ENCODE measurements around the gene LEMD3.

DNA sequence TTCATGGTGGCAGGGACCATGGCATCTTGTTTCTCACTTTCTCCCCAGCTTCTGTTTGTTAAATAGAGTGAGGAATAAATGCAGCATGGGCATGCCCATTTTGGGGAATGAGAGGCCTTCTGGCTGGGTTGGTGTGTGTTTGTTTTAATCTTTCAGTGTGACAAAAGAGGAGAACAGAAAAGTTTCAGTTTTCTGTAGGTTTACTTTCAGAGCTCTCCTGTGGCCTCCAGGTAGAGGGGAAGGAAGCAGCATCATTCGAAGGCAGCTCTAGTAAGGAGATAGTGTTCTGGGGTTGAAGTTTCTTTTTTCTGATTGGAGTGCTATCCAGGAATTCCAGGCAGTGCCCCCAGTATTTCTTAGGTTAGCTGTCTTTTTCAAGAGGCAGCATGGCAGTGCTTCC lies 124.4 kb downstream of the LEMD3 start:
- no peak for TF ChIP-seq POLR2A (IDR thresholded peaks at IDR 0.05)
- TF ChIP-seq, protein P1, sequence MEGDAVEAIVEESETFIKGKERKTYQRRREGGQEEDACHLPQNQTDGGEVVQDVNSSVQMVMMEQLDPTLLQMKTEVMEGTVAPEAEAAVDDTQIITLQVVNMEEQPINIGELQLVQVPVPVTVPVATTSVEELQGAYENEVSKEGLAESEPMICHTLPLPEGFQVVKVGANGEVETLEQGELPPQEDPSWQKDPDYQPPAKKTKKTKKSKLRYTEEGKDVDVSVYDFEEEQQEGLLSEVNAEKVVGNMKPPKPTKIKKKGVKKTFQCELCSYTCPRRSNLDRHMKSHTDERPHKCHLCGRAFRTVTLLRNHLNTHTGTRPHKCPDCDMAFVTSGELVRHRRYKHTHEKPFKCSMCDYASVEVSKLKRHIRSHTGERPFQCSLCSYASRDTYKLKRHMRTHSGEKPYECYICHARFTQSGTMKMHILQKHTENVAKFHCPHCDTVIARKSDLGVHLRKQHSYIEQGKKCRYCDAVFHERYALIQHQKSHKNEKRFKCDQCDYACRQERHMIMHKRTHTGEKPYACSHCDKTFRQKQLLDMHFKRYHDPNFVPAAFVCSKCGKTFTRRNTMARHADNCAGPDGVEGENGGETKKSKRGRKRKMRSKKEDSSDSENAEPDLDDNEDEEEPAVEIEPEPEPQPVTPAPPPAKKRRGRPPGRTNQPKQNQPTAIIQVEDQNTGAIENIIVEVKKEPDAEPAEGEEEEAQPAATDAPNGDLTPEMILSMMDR (IDR thresholded peaks at IDR 0.05): no peak

Measured in prostate gland (tissue), 2 donors.